Inflammatory macrophage treated with lipopolysaccharide for 1 hour (primary cell): ENCODE measurements around the gene MEOX1.
"Not testable (repeated sequence)": the region's sequence is repeated elsewhere in the genome, so short reads cannot be mapped to it uniquely, and the experiment has no call there.

Experiments
- DNase-seq, 2 donors: peaks; one replicate each; pipeline ENCODE4 v3.0.0-alpha.2; 2020 to 2022

Gene MEOX1

GRCh38 chr17:43615330-43616028 lies 46.2 kb downstream of the MEOX1 start:
- DNase-seq, result peak in 1 of 2 donors; percentile 35

- no peak for DNase-seq
Observed at GRCh38 chr17:43614561-43614960, 47.2 kb downstream of the MEOX1 start.

GRCh38 chr17:43613917-43614316 lies 47.8 kb downstream of the MEOX1 start:
- DNase-seq, result no peak

- no peak for DNase-seq
Observed at GRCh38 chr17:43612515-43612914, 49.2 kb downstream of the MEOX1 start.

GRCh38 chr17:43611230-43611969 lies 50.3 kb downstream of the MEOX1 start:
- no peak for DNase-seq

- no peak for DNase-seq
Observed at GRCh38 chr17:43609613-43610385, 51.9 kb downstream of the MEOX1 start.

GRCh38 chr17:43608313-43608712 lies 53.4 kb downstream of the MEOX1 start:
- peak; percentile 57 to 78 for DNase-seq

GRCh38 chr17:43604549-43604948 lies 57.2 kb downstream of the MEOX1 start:
- DNase-seq, result no peak

- DNase-seq, result no peak
Observed at GRCh38 chr17:43603321-43603720, 58.4 kb downstream of the MEOX1 start.

GRCh38 chr17:43602556-43602955 lies 59.2 kb downstream of the MEOX1 start:
- DNase-seq, result not testable (repeated sequence)

- no peak for DNase-seq
Observed at GRCh38 chr17:43601280-43602039, 60.3 kb downstream of the MEOX1 start.

GRCh38 chr17:43599835-43600234 lies 61.9 kb downstream of the MEOX1 start:
- DNase-seq, result peak; percentile 26 to 33

GRCh38 chr17:43599046-43599395 lies 62.7 kb downstream of the MEOX1 start:
- no peak for DNase-seq

GRCh38 chr17:43598357-43599045 lies 63.2 kb downstream of the MEOX1 start:
- DNase-seq, result no peak

GRCh38 chr17:43597624-43598356 lies 63.9 kb downstream of the MEOX1 start:
- DNase-seq, result no peak

- DNase-seq, result no peak
Observed at GRCh38 chr17:43595466-43595865, 66.3 kb downstream of the MEOX1 start.

GRCh38 chr17:43591779-43592562 lies 69.8 kb downstream of the MEOX1 start:
- no peak for DNase-seq

- no peak for DNase-seq
Observed at GRCh38 chr17:43591001-43591400, 70.7 kb downstream of the MEOX1 start.
